Epidermal melanocyte (primary cell): Measurements from ENCODE around the gene ERCC2.
"Not testable (repeated sequence)": the region's sequence is repeated elsewhere in the genome, so short reads cannot be mapped to it uniquely, and the experiment has no call there.

Source experiments
- DNase-seq: peaks from one replicate; pipeline ENCODE4 v3.0.0; 2011; ENCODE audit warnings: low spot score; ENCODE audit not compliant: insufficient read length

ERCC2 gene

GRCh38 chr19:45370410-45371204 lies at the start of gene ERCC2:
ERCC2 (minus strand) TSS chr19:45370573; CDS start chr19:45370540, 33 bp downstream.
- DNase-seq, result peak; percentile 100

GRCh38 chr19:45419895-45420294 lies 49.5 kb upstream of the ERCC2 start:
- no peak for DNase-seq

GRCh38 chr19:45419396-45419795 lies 49.0 kb upstream of the ERCC2 start:
- no peak for DNase-seq

GRCh38 chr19:45418802-45419201 lies 48.4 kb upstream of the ERCC2 start:
- no peak for DNase-seq

- DNase-seq, result no peak
These were observed 46.8 kb upstream of the ERCC2 start for GRCh38 chr19:45417151-45417550.

- DNase-seq, result no peak
These were observed 44.1 kb upstream of the ERCC2 start for GRCh38 chr19:45414468-45414867.

- no peak for DNase-seq
These were observed 43.1 kb upstream of the ERCC2 start for GRCh38 chr19:45413497-45413896.

- not testable (repeated sequence) for DNase-seq
These were observed 40.0 kb upstream of the ERCC2 start for GRCh38 chr19:45410330-45410729.

- no peak for DNase-seq
These were observed 39.2 kb upstream of the ERCC2 start for GRCh38 chr19:45409557-45409920.

GRCh38 chr19:45408830-45409556 lies 38.6 kb upstream of the ERCC2 start:
- no peak for DNase-seq

GRCh38 chr19:45408121-45408520 lies 37.7 kb upstream of the ERCC2 start:
- DNase-seq, result no peak

- DNase-seq, result not testable (repeated sequence)
These were observed 37.2 kb upstream of the ERCC2 start for GRCh38 chr19:45407585-45407984.

- no peak for DNase-seq
These were observed 36.7 kb upstream of the ERCC2 start for GRCh38 chr19:45407091-45407375.

GRCh38 chr19:45406226-45407090 lies 36.1 kb upstream of the ERCC2 start, which contains the start of gene POLR1G:
POLR1G (plus strand) TSS chr19:45406644; CDS start chr19:45406697, 53 bp downstream.
- peak; percentile 93 for DNase-seq

- DNase-seq, result peak; percentile 91
These were observed 35.3 kb upstream of the ERCC2 start for GRCh38 chr19:45405435-45406225.

- DNase-seq, result peak; percentile 74
These were observed 34.4 kb upstream of the ERCC2 start, which contains the start of gene PPP1R13L for GRCh38 chr19:45404557-45405434. PPP1R13L (minus strand) TSS chr19:45405069; CDS start chr19:45398318, 6,751 bp downstream.

GRCh38 chr19:45403781-45404556 lies 33.6 kb upstream of the ERCC2 start:
- no peak for DNase-seq

GRCh38 chr19:45403272-45403671 lies 32.9 kb upstream of the ERCC2 start:
- DNase-seq, result no peak
